Loucy (cell line): ENCODE results near the gene GLB1L.
"Not testable (repeated sequence)": the region's sequence is repeated elsewhere in the genome, so short reads cannot be mapped to it uniquely, and the experiment has no call there.

Experiments
- H2AFZ ChIP-seq: fragments of 200-600 bp; sonication (generic); 2 replicates; pipeline ENCODE4 v1.6.0; 2016; ENCODE audit warnings: antibody characterized with exemption, mild to moderate bottlenecking, low read length, moderate library complexity
- H3F3A ChIP-seq: fragments of 200-600 bp; 2 replicates; pipeline ENCODE4 v1.6.0; 2016; ENCODE audit warnings: antibody characterized with exemption, low read depth, mild to moderate bottlenecking
- H3K27me3 ChIP-seq: fragments of 200-600 bp; sonication (generic); 2 replicates; pipeline ENCODE4 v1.6.1; 2014; ENCODE audit warnings: low read length, mild to moderate bottlenecking; ENCODE audit not compliant: insufficient read depth, poor library complexity, severe bottlenecking
- H3K36me3 ChIP-seq: fragments of 200-600 bp; sonication (generic); 2 replicates; pipeline ENCODE4 v1.6.1; 2016; ENCODE audit warnings: low read length; ENCODE audit not compliant: insufficient read depth
- H3K4me1 ChIP-seq: fragments of 200-600 bp; sonication (generic); 2 replicates; pipeline ENCODE4 v1.5.1; 2014; ENCODE audit warnings: low read length, mild to moderate bottlenecking; ENCODE audit not compliant: insufficient read depth, poor library complexity, severe bottlenecking
- H3K4me2 ChIP-seq: fragments of 200-600 bp; sonication (generic); 2 replicates; pipeline ENCODE4 v1.6.0; 2014; ENCODE audit warnings: antibody characterized with exemption, low read length, low read depth, mild to moderate bottlenecking; ENCODE audit not compliant: poor library complexity, severe bottlenecking
- H3K4me3 ChIP-seq: fragments of 200-600 bp; sonication (generic); 2 replicates; pipeline ENCODE4 v1.5.1; 2014; ENCODE audit warnings: low read length, mild to moderate bottlenecking, mixed read lengths; ENCODE audit not compliant: poor library complexity, severe bottlenecking
- H3K79me2 ChIP-seq: fragments of 200-600 bp; sonication (generic); 2 replicates; pipeline ENCODE4 v1.6.1; 2014; ENCODE audit warnings: low read length; ENCODE audit not compliant: insufficient read depth
- H3K9ac ChIP-seq: fragments of 200-600 bp; sonication (generic); 2 replicates; pipeline ENCODE4 v1.6.0; 2014; ENCODE audit warnings: mild to moderate bottlenecking, low read depth, low read length, moderate library complexity; ENCODE audit not compliant: poor library complexity, severe bottlenecking
- H3K9me2 ChIP-seq: fragments of 200-600 bp; sonication (generic); replicated peaks from 2 replicates; pipeline ENCODE4 v1.6.1; 2016; ENCODE audit warnings: low read depth, low read length, mixed read lengths
- H3K9me3 ChIP-seq: fragments of 200-600 bp; sonication (generic); 2 replicates; pipeline ENCODE4 v1.6.1; 2014; ENCODE audit warnings: mild to moderate bottlenecking, antibody characterized with exemption, low read length, low read depth; ENCODE audit not compliant: insufficient read depth
- H4K20me1 ChIP-seq: fragments of 200-600 bp; sonication (generic); 2 replicates; pipeline ENCODE4 v1.6.0; 2014; ENCODE audit warnings: antibody characterized with exemption, low read length, mild to moderate bottlenecking; ENCODE audit not compliant: insufficient read depth, poor library complexity, severe bottlenecking
- EZH2phosphoT487 ChIP-seq: fragments of 200-600 bp; IDR thresholded peaks from 2 replicates; pipeline ENCODE4 v1.6.1; 2018; ENCODE audit warnings: antibody characterized with exemption, mild to moderate bottlenecking, moderate library complexity, borderline replicate concordance
- TF ChIP-seq, protein P1 (sequence below): fragments of 200-600 bp; sonication (generic); conservative IDR thresholded peaks from 2 replicates; pipeline ENCODE4 v1.5.1; 2014; ENCODE audit warnings: mild to moderate bottlenecking, antibody characterized with exemption, low read length

GLB1L gene

DNA sequence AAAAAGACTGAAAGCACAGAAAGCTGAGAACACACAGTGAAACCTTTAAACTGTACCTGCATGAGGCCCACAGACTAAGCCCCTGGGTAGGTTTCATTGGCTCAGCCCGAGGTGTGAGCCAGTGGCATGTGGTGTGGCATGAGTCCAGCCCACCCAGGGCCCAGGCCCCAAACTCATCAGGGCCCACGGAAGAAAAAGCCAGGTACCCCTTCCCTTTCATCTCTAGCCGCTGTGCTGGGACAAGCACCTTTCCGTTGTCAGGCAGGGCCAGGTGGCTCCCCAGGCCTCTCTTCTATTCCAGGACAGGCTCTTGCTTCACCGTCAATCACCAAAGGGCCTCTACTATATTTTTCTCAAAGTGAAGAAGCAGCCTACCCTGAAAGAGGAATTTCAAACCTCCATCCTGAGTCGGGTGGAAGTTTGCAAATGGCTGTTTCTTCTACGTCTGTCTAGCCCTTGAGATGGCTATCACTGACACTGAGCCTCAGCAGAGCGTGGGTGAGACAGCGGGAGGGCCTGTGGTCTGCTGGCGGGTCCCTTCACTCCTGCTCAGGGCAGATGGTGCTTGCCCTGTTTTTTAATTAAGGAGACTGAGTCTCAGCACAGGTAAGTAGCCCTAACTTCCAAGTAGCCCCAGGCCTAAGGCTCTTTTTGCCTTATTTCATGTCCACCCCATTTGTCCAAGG, 42.5 kb upstream of the GLB1L start:
- peaks cover 7% of the 10 kb centered on the region for H3K4me1 ChIP-seq
- no peaks in the 10 kb centered on the region for H4K20me1 ChIP-seq
- H3K4me2 ChIP-seq: no peak overlapping the region
- no peaks in the 10 kb centered on the region; the same call in 1 of the 2 replicates for H3K36me3 ChIP-seq
- H3F3A ChIP-seq: no peaks in the 10 kb centered on the region
- no peaks in the 10 kb centered on the region for H3K9me2 ChIP-seq
- H3K4me3 ChIP-seq: no peak overlapping the region
- no peak overlapping the region for H2AFZ ChIP-seq
- no peak overlapping the region for H3K9ac ChIP-seq
- TF ChIP-seq, protein P1, sequence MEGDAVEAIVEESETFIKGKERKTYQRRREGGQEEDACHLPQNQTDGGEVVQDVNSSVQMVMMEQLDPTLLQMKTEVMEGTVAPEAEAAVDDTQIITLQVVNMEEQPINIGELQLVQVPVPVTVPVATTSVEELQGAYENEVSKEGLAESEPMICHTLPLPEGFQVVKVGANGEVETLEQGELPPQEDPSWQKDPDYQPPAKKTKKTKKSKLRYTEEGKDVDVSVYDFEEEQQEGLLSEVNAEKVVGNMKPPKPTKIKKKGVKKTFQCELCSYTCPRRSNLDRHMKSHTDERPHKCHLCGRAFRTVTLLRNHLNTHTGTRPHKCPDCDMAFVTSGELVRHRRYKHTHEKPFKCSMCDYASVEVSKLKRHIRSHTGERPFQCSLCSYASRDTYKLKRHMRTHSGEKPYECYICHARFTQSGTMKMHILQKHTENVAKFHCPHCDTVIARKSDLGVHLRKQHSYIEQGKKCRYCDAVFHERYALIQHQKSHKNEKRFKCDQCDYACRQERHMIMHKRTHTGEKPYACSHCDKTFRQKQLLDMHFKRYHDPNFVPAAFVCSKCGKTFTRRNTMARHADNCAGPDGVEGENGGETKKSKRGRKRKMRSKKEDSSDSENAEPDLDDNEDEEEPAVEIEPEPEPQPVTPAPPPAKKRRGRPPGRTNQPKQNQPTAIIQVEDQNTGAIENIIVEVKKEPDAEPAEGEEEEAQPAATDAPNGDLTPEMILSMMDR: no peak
- TF ChIP-seq EZH2phosphoT487: no peak
- no peaks in the 10 kb centered on the region for H3K79me2 ChIP-seq
- H3K9me3 ChIP-seq: no peaks in the 10 kb centered on the region
- no peaks in the 10 kb centered on the region for H3K27me3 ChIP-seq

DNA sequence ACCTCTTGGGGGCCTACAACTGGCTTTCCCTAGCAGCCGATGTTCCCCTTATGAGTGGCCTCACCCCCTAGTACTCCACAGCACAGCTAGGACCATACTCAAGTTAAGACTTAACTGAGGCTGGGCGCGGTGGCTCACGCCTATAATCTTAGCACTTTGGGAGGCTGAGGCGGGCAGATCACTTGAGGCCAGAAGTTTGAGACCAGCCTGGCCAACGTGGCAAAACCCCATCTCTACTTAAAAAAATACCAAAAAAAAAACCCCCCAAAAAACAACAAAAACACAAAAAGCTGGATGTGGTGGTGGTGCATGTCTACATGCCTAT, 41.8 kb upstream of the GLB1L start:
- not testable (repeated sequence) for H4K20me1 ChIP-seq, H3K27me3 ChIP-seq, H3K79me2 ChIP-seq, H3F3A ChIP-seq, H3K9me3 ChIP-seq, H3K4me3 ChIP-seq, H3K36me3 ChIP-seq, H3K4me2 ChIP-seq, H3K9me2 ChIP-seq, H3K4me1 ChIP-seq, H2AFZ ChIP-seq
- H3K9ac ChIP-seq: peak overlapping the region; percentile 4

DNA sequence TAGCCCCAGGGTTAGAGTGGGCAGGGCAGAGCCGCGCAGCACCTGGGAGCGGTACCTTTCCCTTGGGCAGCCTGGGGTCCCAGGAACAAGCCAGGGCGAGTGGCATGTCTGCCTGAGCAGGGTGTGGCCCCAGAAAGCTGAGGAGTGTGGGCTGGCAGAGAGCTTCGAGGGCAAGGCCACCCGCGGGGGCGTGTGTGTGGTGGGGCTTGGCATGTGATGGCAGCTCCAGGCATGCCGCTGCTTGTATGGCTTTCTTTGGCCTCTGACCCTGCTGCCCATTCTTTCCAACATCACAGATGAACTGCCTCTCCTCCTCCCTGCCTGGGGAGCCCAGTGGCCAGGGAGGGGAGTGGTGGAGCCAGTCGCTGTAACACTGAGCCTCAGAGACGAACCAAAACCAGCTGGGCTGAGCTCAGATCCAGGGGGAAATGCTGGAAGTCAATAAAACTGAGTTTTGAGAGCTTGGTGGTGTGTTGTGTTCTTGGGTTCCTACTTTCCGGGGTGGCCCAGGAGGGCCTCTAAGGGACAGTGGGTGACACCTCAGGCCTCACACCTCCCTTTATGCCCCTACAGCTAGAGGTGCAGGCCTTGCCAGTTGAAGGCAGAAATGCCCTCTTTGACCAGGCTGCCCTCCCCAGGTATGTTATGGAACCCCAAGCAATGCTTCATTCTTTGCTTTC, 41.3 kb upstream of the GLB1L start:
- Histone ChIP-seq H3K36me3 (no peaks in the 10 kb centered on the region; the same call in 1 of the 2 replicates), H3K4me2 (no peak overlapping the region)

More for the DNA sequence above, 41.3 kb upstream of the GLB1L start:
- Histone ChIP-seq H3K4me1 (peaks cover 7% of the 10 kb centered on the region), H3K9me3 (no peaks in the 10 kb centered on the region), H3F3A (no peaks in the 10 kb centered on the region), H3K9me2 (no peaks in the 10 kb centered on the region), H3K9ac (peak overlapping the region; percentile 4), H2AFZ (no peak overlapping the region), H3K27me3 (no peaks in the 10 kb centered on the region), H3K79me2 (no peaks in the 10 kb centered on the region), H4K20me1 (no peaks in the 10 kb centered on the region), H3K4me3 (no peak overlapping the region)
- TF ChIP-seq, protein P1: no peak
- TF ChIP-seq EZH2phosphoT487: no peak
